ENCODE data around the gene ODF2. TPM values are rescaled to one million over a fixed set of nuclear protein-coding genes. Genes with fewer than 3 reads are reported as not detected.

ODF2 gene
- total and polyA plus RNA-seq, 10 of the 15 experiments (the other 5 are each of a cell fraction or from before 2014, with no cell fraction given), result 8.7 to 65.1 (median 38.5) TPM

DNA sequence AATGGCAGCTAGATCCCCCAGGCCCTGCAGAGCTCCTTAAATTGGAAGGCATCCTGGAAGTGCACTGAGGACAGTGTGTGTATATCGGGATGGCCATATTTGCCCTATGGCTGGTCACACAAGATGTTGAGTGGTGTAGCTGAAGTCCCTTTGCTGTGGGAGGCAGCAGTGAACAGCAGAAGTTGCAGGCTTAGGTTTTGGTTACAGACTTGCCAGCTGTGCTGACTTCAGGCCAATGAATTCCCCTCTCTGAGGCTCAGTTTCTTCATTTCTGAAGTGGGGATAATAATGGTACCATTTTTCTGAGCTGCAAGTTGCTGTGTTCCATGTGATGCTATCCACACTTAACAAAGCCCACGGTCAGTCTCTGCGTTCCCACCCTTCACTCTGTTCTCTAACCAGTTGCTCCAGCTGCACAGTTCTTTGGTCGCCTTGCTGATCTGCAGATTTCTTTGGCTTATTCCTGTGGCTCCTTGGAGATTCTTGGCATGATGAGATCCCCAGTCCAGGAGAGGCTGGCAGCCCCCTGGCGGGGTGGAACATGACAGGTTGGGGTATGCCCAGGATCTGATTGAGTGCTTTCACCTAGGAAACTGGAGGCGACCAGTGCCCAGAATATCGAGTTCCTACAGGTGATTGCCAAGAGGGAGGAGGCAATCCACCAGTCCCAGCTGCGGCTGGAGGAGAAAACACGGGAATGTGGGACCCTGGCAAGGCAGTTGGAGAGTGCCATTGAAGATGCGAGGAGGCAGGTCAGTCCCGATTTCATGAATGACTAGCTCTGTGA is 42.2 kb downstream of the ODF2 start:
- Histone ChIP-seq H3K9me3 (replicated peaks; ENCODE audit: control insufficient read depth, insufficient read depth, low read length) (no peaks in the 10 kb centered on the region), H3K79me2 (ENCODE audit: control insufficient read depth, insufficient read depth, low read length) (no peaks in the 10 kb centered on the region), H3K27ac (ENCODE audit: control insufficient read depth, insufficient read depth) (no peak overlapping the region), H3K4me1 (ENCODE audit: control insufficient read depth, insufficient read depth, low read length) (no peaks in the 10 kb centered on the region), H3K9ac (ENCODE audit: control insufficient read depth, insufficient read depth, low read length) (no peak overlapping the region), H2AFZ (ENCODE audit: control insufficient read depth, low read depth, low read length) (no peak overlapping the region), H4K20me1 (ENCODE audit: control insufficient read depth, insufficient read depth) (no peaks in the 10 kb centered on the region), H3K36me3 (ENCODE audit: control insufficient read depth in 2 of 2, insufficient read depth in 2 of 2, low read length in 1 of 2) (peaks cover 30 to 38% of the 10 kb centered on the region in 2 experiments), H3K4me3 (no peak overlapping the region), H3K4me2 (ENCODE audit: control insufficient read depth, insufficient read depth) (no peak overlapping the region), H3K27me3 (replicated peaks in 1 of 2; ENCODE audit: control insufficient read depth in 2 of 2, insufficient read depth in 2 of 2, low read length in 1 of 2) (no peaks in the 10 kb centered on the region)
- ATAC-seq (no peak), DNase-seq (ENCODE audit: low read depth, low spot score) (no peak), FAIRE-seq (no peak)
- 94% methylated on average over 11 of the region's 11 CpGs for WGBS (ENCODE audit: insufficient coverage, insufficient replicate concordance, low lambda C conversion rate, missing lambda C conversion rate)
- in situ Hi-C loops (cut with MboI) (no loop called here), intact Hi-C loops (cut with micrococcal nuclease; ENCODE audit: unreplicated experiment) (no loop called here)
- TF ChIP-seq ZNF217 (IDR thresholded peaks at IDR 0.05), result no peak
- TF ChIP-seq, protein P1, sequence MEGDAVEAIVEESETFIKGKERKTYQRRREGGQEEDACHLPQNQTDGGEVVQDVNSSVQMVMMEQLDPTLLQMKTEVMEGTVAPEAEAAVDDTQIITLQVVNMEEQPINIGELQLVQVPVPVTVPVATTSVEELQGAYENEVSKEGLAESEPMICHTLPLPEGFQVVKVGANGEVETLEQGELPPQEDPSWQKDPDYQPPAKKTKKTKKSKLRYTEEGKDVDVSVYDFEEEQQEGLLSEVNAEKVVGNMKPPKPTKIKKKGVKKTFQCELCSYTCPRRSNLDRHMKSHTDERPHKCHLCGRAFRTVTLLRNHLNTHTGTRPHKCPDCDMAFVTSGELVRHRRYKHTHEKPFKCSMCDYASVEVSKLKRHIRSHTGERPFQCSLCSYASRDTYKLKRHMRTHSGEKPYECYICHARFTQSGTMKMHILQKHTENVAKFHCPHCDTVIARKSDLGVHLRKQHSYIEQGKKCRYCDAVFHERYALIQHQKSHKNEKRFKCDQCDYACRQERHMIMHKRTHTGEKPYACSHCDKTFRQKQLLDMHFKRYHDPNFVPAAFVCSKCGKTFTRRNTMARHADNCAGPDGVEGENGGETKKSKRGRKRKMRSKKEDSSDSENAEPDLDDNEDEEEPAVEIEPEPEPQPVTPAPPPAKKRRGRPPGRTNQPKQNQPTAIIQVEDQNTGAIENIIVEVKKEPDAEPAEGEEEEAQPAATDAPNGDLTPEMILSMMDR (IDR thresholded peaks at IDR 0.05 in 2 of 3, conservative IDR thresholded peaks at IDR 0.05 in 1 of 3; ENCODE audit: control insufficient read depth in 2 of 3, extremely low read depth in 1 of 3, insufficient read depth in 1 of 3, low read depth in 3 of 3, low read length in 3 of 3), result peak in 1 of 3 experiments; percentile 31; a peak in 1 of 6 replicates
- no peak for TF ChIP-seq EP300 (IDR thresholded peaks at IDR 0.05; ENCODE audit: borderline replicate concordance in 1 of 2, control insufficient read depth in 1 of 2, low read depth in 2 of 2, low read length in 2 of 2)
- no peak for TF ChIP-seq HSF1 (IDR thresholded peaks at IDR 0.05; ENCODE audit: low read depth, low read length)
- ChIA-PET SMC1A (ENCODE audit: uncharacterized antibody, unreplicated experiment) (interaction anchor here (0.6 to 1.1 kb wide), 2 partner anchors 117 to 275 kb away, joined by 3 read pairs; no protein-coding TSS in a partner anchor), POLR2A (no interaction called here), RAD21 (ENCODE audit: unreplicated experiment) (no interaction called here), CTCF (interaction anchor here (3.0 kb wide), 1 partner anchor 13 kb away, joined by 8 read pairs; no protein-coding TSS in a partner anchor)
- no TSS peak for BruUV-seq (replicated peaks)
